NCI-H146 treated with DMSO at 0.1 percent for 48 hours (cell line): ENCODE data around the gene CHERP.
"Not testable (repeated sequence)": the region's sequence is repeated elsewhere in the genome, so short reads cannot be mapped to it uniquely, and the experiment has no call there.

Experiments
- DNase-seq: peaks from one replicate; lab custom pipeline; 2025; ENCODE audit not compliant: unreplicated experiment; lab: John Stamatoyannopoulos, UW

CHERP gene

GRCh38 chr19:16576690-16577530, 34.7 kb upstream of the CHERP start:
- no peak for DNase-seq

- no peak for DNase-seq
Observed at GRCh38 chr19:16575861-16576689, 33.8 kb upstream of the CHERP start.

DNA sequence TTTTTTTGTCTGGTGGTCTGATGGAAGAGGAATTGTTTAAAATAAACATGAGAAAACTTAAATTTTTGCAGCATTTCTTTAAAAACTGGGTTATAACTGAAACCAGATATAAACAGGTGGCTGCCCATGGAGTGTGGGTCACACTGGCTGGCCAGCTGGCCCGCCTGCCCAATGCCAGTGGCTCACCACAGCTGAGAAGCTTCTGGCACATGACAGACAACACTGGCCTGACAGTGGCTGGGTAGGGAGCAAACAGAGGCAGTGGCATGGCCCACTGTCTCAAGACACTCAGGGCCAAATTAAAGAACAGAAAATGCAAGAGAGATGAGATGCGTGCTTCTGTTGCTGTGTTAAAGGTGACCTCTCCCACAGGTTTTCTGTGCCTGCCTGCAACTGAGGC, 33.0 kb upstream of the CHERP start:
- no peak for DNase-seq

DNA sequence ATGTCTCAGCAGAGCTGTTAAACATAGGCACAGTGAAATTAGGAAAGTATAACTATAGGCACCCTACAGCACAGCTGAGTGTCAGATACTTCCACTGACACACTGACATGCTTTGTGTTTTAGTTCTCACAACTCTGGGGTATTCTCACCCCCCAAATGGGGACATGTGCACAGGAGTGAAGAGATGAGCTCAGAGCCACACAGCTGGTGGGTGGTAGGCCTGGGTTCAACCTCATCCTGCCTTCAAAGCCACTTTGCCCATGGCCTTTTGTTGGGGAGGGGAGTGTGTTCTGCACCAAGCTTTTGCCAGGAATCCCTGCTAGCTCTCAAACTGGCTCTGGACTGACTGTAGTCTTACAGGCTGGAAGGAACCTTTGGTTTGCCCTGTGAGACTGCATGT, 31.7 kb upstream of the CHERP start:
- no peak for DNase-seq

- DNase-seq, result no peak
Observed at GRCh38 chr19:16573296-16573695, 31.1 kb upstream of the CHERP start.

DNA sequence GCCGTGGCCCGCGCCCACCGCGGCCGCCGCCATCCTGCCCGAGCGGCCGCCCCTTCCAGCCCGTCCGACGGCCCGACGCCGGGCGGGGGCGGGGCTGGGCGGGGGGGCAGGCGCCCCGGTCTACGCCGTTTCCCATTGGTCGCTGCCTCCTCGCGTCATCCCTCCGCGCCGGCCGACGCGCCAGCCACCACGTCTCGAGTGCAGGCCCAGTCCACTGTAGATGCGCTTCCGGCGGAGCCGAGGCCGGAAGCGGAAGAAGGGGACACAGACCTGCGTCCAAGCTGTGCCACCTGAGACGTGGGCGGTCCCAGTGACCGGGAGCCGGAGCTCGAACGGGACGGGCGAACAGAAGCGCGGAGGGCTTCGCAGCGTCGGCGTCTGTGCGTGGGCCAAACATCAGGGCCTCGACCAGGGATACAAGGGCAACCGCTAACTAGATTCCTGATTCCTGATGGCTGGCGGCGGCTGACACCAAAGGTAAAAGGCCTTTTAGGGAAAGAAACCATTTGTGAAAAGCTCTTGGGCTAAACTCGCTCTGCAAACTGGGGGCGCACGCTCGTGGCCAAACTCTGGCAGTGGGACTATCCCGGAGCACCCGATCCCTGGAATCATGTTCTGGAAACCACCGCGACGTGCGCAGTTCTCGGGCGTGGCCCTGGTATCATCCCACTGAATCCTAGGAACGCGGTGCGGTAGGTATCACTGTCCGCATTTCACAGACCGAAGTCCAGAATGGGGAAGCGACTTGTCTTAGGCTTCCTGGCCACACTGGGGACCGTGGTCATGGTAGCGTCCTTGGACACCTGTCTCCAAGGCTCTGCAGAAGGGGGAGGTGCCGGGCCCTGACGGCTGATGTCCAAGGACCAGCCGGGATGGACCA, 30.3 kb upstream of the CHERP start, which contains the start of gene SLC35E1:
TSS of gene SLC35E1 (minus strand) at position 84 of the 880 bp plus-strand sequence. CDS start at position 33, 51 bp downstream.
- peak; percentile 94 for DNase-seq

GRCh38 chr19:16571822-16572331, 29.6 kb upstream of the CHERP start:
- DNase-seq, result no peak

GRCh38 chr19:16571283-16571682, 29.0 kb upstream of the CHERP start:
- DNase-seq, result no peak

DNA sequence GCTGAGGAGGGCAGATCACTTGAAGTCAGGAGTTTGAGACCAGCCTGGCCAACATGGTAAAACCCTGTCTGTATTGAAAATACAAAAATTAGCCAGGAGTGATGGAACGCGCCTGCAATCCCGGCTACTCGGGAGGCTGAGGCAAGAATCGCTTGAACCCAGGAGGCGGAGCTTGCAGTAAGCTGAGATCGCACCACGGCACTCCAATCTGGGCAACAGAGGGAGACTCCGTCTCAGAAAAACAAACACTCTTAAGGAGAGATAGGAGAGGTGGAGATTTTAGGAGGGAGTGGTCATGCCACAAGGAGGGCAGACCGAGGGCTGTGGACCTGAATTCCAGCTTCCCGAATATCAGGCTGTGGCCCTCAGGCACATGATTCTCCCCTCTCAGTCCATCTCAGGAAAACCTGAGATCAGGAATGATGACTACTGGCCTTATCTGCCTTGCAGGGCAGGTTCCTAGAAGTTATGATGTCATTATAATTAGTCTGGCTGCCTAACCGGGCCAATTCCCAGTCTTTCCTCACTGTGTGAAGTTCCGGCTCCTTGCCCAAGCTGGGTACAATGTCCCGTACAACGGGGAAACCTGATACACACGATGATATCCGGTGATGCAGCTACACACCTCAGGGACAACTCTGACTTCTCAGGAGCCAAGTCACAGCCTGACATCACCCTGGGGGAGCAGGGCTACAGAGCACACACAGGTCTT, 27.5 kb upstream of the CHERP start:
- DNase-seq, result no peak

DNA sequence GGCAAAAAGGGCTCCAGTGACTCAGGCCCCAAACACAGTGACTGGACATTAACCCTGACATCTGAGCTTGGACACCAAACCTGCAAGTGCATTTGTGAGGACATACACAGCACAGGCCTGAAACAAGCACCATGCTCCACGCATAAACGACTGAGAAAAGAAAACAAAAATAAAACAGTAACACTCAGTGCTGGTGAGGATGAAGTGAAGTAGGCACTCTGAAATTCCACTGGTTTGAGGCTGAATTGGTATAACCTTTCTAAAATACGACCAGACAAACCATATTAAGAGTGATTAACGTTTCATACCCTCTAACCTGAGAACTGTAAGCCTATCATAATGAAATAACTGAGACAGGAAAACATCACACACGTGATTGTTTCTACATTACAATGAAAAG, 24.5 kb upstream of the CHERP start:
- DNase-seq, result no peak

DNA sequence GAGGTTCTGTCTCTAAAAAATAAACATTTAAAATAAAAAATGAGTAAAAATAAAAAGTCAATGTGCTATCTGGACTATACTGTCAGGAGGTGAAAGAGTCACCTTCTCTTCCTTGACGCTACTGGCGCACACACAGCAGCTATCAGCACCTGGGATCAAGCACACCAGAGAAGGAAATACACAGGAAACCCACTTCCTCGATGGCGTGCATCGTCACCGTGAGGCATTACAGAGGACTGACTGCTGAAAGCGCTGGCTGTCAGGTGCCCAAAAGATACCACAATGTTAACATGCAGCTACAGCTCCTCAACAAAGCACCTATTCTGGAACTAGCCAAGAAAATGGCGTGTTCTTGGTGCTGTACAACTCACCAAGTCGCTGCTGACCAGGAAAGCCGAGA, 23.9 kb upstream of the CHERP start:
- no peak for DNase-seq

DNA sequence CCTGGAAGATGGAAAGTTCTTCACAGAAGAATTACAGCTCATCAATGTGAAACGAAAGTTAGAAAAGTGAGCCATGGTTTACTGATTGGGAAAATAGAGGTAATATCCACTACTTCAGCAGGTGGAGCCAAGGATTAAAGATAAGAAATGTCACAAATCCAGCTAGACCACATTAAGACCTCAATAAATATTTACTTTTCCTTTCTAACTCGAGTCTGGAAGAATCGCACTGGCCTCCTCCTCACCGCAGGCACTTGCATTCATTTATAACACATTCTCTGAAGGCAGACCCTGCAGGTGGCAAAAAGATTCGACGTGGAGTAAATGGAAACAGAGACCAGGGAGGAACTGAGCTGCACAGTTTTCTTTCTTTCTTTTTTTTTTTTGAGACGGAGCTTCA, 22.6 kb upstream of the CHERP start:
- no peak for DNase-seq

GRCh38 chr19:16562608-16563025, 20.4 kb upstream of the CHERP start:
- no peak for DNase-seq

DNA sequence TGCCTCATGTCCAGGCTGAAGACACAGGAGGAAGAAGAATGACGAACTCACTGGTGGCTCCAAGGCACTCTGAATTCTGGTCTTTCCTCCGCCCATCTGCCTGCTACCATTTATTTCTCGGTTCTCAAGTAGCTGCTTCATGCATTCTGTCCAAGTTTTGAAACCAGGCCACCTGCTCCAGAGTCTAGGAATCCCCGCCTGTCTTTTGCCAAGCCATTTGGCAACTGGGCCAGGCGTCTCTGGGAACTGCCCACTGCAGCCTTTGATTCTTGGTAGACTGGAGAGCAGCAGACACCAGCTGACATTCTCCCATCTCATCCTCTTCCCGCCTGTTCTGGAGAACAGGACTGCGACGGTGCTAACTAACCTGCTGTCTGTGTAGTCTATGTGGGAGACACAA, 19.1 kb upstream of the CHERP start:
- no peak for DNase-seq

GRCh38 chr19:16559780-16560276, 17.6 kb upstream of the CHERP start:
- no peak for DNase-seq

DNA sequence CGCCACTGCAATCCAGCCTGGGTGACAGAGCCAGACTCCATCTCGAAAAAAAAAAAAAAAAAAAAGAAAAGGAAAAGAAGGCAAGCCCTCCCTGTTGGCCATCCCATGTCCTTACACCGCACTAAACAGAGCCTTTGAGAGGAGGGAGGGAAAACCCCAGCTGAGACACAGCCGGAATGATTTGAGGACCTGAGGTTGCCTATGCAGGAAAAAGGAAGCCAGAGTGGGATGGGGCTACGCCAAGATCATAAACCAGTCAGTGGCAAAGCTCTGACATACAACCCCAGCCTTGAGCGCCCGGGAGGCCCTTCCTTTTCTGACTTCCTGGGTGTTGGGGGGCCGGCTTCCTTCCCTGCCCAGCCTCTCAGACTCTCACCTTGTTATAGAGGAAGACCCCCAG, 12.5 kb upstream of the CHERP start:
- no peak for DNase-seq

GRCh38 chr19:16551902-16552301, 9.7 kb upstream of the CHERP start:
- DNase-seq, result not testable (repeated sequence)

GRCh38 chr19:16548956-16549355, 6.7 kb upstream of the CHERP start:
- DNase-seq, result no peak

DNA sequence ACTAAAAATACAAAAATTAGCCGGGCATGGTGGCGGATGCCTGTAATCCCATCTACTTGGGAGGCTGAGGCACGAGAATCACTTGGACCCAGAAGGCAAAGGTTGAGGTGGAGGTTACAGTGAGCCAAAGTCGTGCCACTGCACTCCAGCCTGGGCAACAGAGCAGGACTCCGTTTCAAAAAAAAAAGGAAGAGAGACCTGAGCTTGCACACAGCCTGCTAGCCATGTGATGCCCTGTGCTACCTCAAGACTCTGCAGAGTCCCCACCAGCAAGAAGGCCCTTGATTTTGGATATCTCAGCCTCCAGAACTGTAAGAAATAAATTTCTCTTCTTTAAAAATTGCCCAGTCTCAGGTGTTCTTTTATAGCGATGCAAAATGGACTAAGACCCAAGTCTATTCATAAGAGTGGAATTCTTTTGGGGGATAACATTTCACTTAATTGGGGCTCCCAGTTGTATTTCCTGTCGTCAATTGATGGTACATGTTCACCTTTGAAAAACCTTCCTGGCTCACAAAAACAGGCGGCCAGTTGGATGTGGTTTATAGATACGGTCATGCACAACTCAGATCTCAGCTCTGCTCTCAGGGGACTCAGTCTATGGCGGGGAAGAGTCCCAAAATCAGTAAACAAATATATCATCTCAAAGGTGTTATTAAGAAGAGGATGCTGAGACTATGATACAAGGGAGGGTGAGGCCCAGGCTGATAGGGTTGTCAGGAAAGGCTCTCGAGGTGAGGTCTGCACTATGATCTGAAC, 2.4 kb upstream of the CHERP start:
- DNase-seq, result no peak
